ENCODE data around the gene SLC6A18.
"Not testable (repeated sequence)": the region's sequence is repeated elsewhere in the genome, so short reads cannot be mapped to it uniquely, and the experiment has no call there.

The SLC6A18 gene

DNA sequence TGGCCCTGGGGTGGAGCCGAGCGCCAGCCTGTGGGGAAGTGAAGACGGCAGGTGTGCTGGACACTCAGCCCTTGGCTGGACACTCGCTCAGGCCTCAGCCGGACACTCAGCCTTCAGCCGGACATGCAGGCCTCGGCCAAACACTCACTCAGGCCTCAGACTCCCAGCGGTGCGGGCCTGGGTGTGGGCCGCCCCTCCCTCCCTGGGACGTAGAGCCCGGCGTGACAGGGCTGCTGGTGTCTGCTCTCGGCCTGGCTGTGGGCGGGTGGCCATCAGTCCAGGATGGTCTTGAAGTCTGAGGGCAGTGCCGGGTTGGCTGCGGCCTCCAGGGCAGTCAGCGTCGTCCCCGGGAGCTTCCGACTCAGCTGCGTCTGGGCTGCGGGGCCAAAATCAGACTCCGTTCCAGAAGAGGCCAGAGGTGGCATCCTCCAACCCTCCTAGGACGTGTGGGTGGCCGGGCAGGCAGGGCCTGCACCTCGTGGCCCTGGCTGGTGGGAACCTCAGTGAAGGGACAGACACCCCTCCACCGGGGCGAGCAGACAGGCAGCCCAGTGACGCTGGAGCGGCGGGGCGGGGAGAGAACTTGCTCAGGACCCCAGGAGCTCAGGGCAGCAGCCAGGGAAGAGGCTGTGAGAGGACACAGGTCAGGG lies 28.4 kb downstream of the SLC6A18 start:
- no peak for DNase-seq (ENCODE audit: low read depth in 2 of 2)

DNA sequence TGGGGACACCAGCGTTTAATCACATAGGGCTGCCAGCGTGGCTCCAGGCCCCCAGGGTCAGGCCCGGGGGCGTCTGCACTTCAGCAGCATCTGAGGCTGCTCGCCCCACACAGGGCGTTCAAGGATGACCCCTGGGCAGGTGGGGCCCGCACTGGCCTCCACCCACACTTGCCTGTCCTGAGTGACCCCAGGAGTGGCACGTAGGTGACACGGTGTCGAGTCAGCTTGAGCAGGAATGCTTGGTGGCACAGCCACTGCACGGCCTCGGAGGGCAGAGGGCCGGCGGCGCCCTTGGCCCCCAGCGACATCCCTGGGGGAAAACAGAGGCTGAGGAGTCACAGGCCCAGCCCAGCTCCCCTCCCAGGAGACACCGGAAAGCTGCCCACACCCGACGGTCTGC lies 29.0 kb downstream of the SLC6A18 start:
- DNase-seq (ENCODE audit: low read depth in 2 of 2): no peak

DNA sequence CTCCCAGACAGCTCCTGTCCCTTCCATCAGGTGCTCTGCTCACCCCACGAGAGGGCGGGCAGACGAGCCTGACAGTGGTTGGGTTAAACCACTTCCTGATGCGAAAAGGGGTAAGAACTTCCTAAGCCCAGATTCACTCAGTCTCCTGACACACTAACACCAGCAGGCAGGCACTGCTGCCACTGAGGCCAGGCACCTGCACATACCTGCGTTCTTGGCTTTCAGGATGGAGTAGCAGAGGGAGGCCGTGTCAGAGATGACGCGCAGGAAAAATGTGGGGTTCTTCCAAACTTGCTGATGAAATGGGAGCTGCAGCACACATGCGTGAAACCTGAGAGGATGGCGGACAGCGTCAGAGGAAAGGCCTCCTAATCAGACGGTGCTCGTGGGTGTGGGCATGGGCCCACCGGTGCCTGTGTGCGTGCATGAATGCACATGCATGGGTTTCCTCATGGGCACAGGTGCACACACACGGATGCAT lies 29.9 kb downstream of the SLC6A18 start:
- peak in 1 of 2 donors; percentile 8 for DNase-seq (ENCODE audit: low read depth in 2 of 2)

- no peak for DNase-seq (ENCODE audit: low read depth in 2 of 2)
Observed at GRCh38 chr5:1256776-1257175, 31.6 kb downstream of the SLC6A18 start.

- no peak for DNase-seq (ENCODE audit: low read depth in 2 of 2)
Observed at GRCh38 chr5:1257363-1257762, 32.2 kb downstream of the SLC6A18 start.

DNA sequence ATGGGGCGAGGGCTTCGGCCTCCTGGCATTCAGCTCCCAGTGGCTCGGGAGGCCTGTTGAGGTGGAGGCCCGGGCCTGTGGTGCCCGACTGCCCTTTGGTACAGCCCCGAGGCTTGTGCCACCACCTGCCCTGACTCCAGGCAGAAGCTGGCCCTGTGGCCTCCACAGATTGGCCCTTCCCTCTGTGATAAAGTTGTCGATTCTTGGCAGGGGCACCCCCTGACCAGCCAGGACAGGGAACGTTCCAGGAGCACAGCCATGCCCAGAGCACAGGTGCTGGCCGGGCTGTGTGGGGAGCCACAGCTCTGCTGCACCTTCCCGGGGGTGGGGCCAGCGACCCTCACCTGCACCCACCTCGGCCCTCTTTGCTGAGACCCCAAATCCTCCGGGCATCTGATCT lies 32.7 kb downstream of the SLC6A18 start:
- no peak for DNase-seq (ENCODE audit: low read depth in 2 of 2)

DNA sequence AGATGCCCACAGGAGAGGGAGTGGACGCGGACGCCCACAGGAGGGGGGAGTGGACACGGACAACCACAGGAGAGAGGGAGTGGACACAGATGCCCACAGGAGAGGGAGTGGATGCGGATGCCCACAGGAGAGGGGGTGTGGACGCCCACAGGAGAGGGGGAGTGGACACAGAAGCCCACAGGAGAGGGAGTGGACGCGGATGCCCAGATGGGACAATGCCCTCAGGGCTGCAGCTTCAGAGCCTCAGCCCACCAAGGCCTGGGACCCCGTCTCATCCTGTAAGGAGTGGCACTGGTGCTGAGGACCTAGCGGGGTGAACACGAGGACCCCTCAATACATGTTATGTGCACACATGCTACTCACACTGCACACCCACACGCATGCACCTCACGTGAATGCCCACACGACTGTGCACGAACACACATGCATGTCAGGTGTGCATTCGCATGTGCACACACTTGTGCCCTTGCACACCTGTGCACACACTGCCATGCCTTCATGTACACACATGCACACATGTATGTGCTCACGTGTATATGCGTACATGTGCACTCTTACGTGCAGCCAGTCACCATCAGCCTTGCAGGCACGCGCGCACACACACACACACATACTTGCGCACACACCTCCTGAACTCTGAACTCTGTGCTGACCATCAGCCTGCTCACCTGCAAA lies 34.8 kb downstream of the SLC6A18 start:
- no peak for DNase-seq (ENCODE audit: low read depth in 2 of 2)

DNA sequence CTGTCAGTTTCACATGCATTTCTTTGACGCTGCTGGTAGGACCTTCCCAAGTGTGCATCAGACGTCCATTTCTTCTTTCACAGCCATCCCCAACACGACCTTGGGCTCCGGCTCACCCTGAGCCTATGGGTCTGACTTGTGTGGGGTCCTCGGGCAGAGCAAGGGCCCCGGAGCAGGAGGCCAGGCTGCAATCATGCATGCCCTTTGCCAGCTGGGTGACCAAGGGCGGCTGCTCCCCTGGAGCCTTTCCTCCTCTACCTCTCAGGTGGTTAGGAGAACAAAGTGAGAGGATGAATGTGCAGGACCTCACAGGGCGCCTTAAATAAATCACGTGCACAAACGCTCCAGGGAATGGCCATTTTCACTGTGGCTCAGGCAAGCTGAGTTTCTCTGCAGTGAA lies 36.5 kb downstream of the SLC6A18 start:
- DNase-seq (ENCODE audit: low read depth in 2 of 2): no peak

DNA sequence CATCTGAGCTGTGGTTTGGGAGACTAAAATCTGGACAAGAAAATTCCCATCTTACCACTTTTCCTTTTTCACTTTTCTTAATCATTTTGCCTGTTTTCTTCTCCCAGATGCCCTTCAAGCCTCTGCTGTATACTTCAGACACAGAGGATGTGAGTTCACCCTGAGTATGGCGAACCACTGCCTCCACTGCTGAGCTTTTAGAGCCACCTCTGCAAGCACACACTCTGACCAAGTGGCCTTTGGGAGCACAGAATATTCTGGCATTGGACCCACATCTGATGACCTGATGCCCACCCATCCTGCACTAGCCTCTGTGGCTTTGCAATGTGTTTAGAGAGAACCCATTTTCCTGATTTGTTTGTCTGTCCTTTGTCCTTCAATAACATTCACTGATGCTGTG lies 37.2 kb downstream of the SLC6A18 start:
- DNase-seq (ENCODE audit: low read depth in 2 of 2): no peak

- no peak for DNase-seq (ENCODE audit: low read depth in 2 of 2)
Observed at GRCh38 chr5:1264211-1264610, 39.0 kb downstream of the SLC6A18 start.

DNA sequence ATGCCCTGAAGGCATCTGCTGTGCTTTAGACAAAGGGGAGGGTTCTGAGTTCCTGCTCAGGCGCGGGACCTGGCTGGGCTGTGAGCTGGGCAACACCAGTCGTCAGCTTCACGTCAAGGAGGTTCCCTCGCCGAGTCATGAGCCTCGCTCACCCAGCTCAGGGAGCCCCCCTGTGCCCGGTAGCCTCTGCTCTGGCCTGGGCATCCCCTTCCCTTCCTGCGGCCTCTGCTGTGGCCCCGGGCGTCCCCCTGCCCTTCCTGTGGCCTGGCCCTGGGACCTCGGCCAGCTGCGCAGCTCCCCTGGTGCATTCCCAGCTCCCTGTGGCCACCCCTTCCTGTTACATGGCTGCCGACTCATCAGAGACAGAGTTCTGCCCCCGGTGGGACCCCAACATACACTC lies 39.8 kb downstream of the SLC6A18 start:
- no peak for DNase-seq (ENCODE audit: low read depth in 2 of 2)

GRCh38 chr5:1265461-1266455 lies 40.6 kb downstream of the SLC6A18 start:
- DNase-seq (ENCODE audit: low read depth in 2 of 2): no peak

DNA sequence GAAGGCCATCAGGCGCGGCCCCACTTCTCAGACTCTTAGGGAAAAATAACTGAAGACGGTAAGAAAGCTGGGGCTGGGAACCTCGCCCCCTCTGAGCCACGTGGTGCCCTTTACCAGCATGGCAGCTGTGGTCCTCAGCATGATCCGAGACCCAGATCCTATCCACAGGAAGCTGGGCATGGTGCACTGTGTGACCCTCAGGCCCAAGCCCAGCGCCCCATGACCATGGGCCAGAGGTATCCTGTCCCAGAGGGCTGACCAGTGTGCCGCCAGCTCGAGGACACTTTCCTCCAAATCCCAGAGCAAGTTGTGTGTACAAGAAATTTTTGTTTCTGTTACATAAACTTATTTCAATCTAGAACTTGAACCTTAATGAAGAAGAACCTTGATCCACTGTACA lies 41.6 kb downstream of the SLC6A18 start:
- DNase-seq (ENCODE audit: low read depth in 2 of 2): no peak

DNA sequence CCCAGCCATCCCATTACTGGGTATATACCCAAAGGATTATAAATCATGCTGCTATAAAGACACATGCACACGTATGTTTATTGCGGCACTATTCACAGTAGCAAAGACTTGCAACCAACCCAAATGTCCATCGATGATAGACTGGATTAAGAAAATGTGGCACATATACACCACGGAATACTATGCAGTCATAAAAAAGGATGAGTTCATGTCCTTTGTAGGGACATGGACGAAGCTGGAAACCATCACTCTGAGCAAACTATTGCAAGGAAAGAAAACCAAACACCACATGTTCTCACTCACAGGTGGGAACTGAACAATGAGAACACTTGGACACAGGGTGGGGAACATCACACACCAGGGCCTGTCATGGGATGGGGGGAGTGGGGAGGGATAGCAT lies 42.3 kb downstream of the SLC6A18 start:
- not testable (repeated sequence) for DNase-seq (ENCODE audit: low read depth in 2 of 2)

DNA sequence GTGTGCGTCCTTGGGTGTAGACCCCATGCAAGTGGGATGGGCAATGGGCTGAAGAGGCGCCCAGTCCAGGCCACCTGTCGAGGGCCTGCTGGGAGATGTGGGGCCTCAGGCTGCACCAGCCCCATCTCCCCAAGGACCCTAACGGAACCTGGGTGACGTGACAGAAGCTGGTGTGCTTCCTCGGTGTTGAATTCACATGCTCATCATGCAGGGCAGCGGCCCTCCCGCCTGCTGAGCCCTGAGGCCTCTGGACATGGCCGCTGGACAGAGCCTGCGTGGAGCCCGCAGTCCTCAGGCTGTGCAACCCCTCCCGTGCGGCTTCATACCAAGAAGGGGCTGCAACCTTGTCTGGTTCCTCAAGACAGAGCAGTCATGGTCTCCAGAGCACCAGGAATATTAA lies 42.9 kb downstream of the SLC6A18 start:
- no peak for DNase-seq (ENCODE audit: low read depth in 2 of 2)

DNA sequence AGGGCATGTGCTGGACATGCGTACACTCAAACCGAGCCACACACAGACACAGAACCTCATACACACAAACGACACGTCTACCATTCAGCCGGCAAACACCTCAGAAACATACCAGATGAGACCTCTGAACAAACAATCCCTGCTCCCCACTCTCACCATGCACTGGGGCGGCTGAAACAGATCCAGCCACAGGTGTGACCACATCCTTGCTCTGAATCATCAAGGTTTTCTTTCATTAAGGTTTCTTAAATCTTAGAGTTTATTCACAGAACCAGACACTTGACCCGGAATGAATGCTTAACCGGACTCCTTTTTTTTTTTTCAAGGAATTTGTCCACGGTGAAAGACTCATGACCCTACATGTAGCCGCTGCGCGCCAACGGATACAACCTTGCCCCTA lies 43.5 kb downstream of the SLC6A18 start:
- DNase-seq (ENCODE audit: low read depth in 2 of 2): peak; percentile 5 to 28

DNA sequence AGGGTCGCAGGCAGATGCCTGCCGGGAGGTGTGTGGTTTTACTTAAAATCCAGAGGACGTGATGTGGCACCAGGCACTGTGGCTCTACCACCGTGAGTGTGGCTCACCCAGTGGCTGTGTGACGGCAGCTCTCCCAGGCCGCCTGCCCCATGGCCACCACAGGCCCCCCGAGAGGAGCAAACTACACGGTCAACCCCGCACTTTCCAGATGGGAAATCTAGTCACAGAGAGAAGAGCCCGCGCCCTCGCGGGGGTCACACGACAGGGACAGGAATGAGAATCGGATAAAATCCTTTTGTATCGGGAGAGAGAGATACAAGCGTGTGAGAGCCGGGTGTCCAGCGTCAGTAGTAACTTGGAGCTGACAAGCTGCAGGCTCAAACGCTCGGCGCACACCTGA lies 45.2 kb downstream of the SLC6A18 start:
- no peak for DNase-seq (ENCODE audit: low read depth in 2 of 2)

GRCh38 chr5:1270933-1271914 lies 46.0 kb downstream of the SLC6A18 start:
- no peak for DNase-seq (ENCODE audit: low read depth in 2 of 2)

DNA sequence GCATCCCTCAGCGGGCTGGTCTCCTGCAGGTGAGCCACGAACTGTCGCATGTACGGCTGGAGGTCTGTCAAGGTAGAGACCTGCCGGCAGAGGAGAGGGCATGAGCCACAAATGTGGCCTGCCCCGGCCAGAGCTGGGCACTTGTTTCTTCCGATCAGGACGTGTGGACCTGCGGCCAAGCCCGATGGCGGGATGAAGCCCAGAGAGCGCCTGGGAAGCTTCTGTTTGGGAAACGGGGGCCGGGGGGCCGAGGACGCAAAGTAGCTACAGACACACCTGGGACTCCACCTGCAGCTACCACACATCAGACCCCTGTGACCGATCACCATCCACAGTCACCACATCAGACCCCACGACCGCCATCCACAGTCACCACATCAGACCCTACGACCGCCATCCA lies 47.0 kb downstream of the SLC6A18 start:
- DNase-seq (ENCODE audit: low read depth in 2 of 2): no peak

DNA sequence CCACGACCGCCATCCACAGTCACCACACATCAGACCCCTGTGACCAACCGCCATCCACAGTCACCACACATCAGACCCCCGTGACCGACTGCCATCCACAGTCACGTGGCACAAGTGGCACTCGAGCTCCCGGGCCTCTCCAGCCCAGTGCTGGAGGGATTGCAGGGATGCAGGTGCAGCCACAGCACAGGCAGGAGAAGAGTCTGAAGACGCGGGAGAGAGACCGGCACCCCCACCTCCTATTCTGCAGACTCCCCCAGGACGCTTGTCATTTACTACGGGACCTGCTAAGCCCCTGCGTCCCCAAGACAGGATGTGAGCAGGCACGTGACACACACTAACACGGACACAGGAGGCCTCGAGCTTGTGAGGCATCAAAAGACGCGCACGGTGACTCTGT lies 48.6 kb downstream of the SLC6A18 start:
- no peak for DNase-seq (ENCODE audit: low read depth in 2 of 2)

- DNase-seq (ENCODE audit: low read depth in 2 of 2): no peak
Observed at GRCh38 chr5:1274471-1274870, 49.3 kb downstream of the SLC6A18 start.

Measured in stimulated activated CD8-positive, alpha-beta memory T cell treated with anti-CD3 and anti-CD28 coated beads, Interleukin-2, amount 100 ng/mL, for 1 hour (primary cell).